Ovary (tissue), 9 donors: ENCODE data around the gene PMM2. TPM values are rescaled to one million over a fixed set of nuclear protein-coding genes. Genes with fewer than 3 reads are reported as not detected.

ENCODE experiments used
- DNase-seq, 5 donors: peaks; one replicate each; pipeline ENCODE4 v3.0.0-alpha.2; 2019 to 2020
- H3K27ac ChIP-seq, 2 donors: fragments of 200-600 bp; one replicate each; pipeline versions ENCODE4 v1.5.1 to v1.8.0; 2019 to 2022
- H3K27me3 ChIP-seq: fragments of 200-600 bp; one replicate; pipeline ENCODE4 v1.8.0; 2022
- H3K36me3 ChIP-seq: fragments of 200-600 bp; sonication (generic); one replicate; pipeline ENCODE4 v1.5.1; 2019
- H3K4me1 ChIP-seq: one replicate; pipeline ENCODE4 v1.8.1; 2013; ENCODE audit warnings: mild to moderate bottlenecking, moderate library complexity; ENCODE audit not compliant: insufficient read depth
- H3K4me3 ChIP-seq: fragments of 200-600 bp; sonication (generic); one replicate; pipeline ENCODE4 v1.5.1; 2017
- H3K9me3 ChIP-seq, 2 donors: fragments of 200-600 bp in 1 of 2; sonication (generic) in 1 of 2; one replicate each; pipeline versions ENCODE4 v1.5.1 to v1.8.1; 2013 to 2019; ENCODE audit warnings: mild to moderate bottlenecking in 1 of 2, moderate library complexity in 1 of 2
- CTCF ChIP-seq, 3 donors: fragments of 450-650 bp in 2 of 3; fragments of 200-600 bp in 1 of 3; IDR thresholded peaks; one replicate each; pipeline versions ENCODE4 v1.5.1 to v1.8.0; 2016 to 2022; ENCODE audit warnings: antibody characterized with exemption in 3 of 3, mild to moderate bottlenecking in 1 of 3
- EP300 ChIP-seq: sonication (generic); formaldehyde crosslinking; IDR thresholded peaks from one replicate; pipeline ENCODE4 v1.6.1; 2017; ENCODE audit warnings: antibody characterized with exemption
- POLR2A ChIP-seq: fragments of 450-650 bp; IDR thresholded peaks from one replicate; pipeline ENCODE4 v1.6.1; 2017; ENCODE audit warnings: antibody characterized with exemption, mild to moderate bottlenecking, moderate library complexity
- WGBS, 3 donors: extraction: QIAGEN DNeasy Blood & Tissue Kit in 1 of 3; methylation state at CpG; one replicate each; pipeline versions ENCODE4 v1.1.5 to v1.1.7; 2013 to 2017; 5-methylcytosine and 5-hydroxymethylcytosine counted together
- intact Hi-C, 4 donors: fragments of 100-400 bp; cut with DNase I; formaldehyde crosslinking; loops; one replicate each; pipeline versions ENCODE4 v1.11.0 to v1.15.1; 2022 to 2023
- polyA plus RNA-seq, 2 donors: library from polyadenylated mRNA; stranded (reverse); fragments of 200-250 nt in 1 of 2; fragments of 350-450 nt in 1 of 2; fragmentation: Illumina TruSeq in 1 of 2; extraction: RNeasy Lipid Tissue Mini Kit (QIAGEN cat#74804) in 1 of 2; gene quantifications; one replicate each; pipeline ENCODE4 v1.2.3, GENCODE V29; 2013 to 2014
- total RNA-seq, 7 donors: library from RNA; depleted of rRNA in 2 of 7; stranded (reverse); fragments of >200 nt in 2 of 7; fragmentation: NEBNext Ultra II Directional in 3 of 7; extraction: Animal tissue kit (Norgen Biotek cat#: 25700) in 3 of 7; gene quantifications; one replicate each; pipeline versions ENCODE4 v1.1.0 to v1.2.4, GENCODE V29; 2016 to 2023
- donor health status: DM: no; HTN: no; CAD: no; lungs with moderate emphysema.
- donor health status: DM: no; HTN: no; CAD: no.
- donor health status: Bipolar disorder and iron deficiency.
- donor health status: DM: yes; HTN: yes; CAD: no.
- donor health status: DM: no; HTN: no; CAD: no.
- donor health status: DM: yes; HTN: yes; CAD: no.

The PMM2 gene
- total and polyA plus RNA-seq, 9 donors: 9.6 to 38.6 (median 23.1) TPM

GRCh38 chr16:8859913-8860881, 62.6 kb downstream of the PMM2 start:
- TF ChIP-seq EP300: no peak
- no peak for TF ChIP-seq CTCF (IDR thresholded peaks at IDR 0.05)
- no peak for TF ChIP-seq POLR2A
- Histone ChIP-seq H3K9me3 (no peaks in the 10 kb centered on the region), H3K27ac (peak overlapping the region; percentile 46 to 49), H3K27me3 (no peaks in the 10 kb centered on the region), H3K36me3 (no peaks in the 10 kb centered on the region), H3K4me1 (peaks cover 26% of the 10 kb centered on the region), H3K4me3 (no peak overlapping the region)
- WGBS, 3 donors: 35 to 47% (median 37%) methylated on average over 25 of the region's 25 CpGs
- DNase-seq: peak; percentile 46 to 84 (median 71)
- intact Hi-C loops: no loop called here

GRCh38 chr16:8861563-8862308, 64.1 kb downstream of the PMM2 start:
- H3K9me3 ChIP-seq: no peaks in the 10 kb centered on the region
- TF ChIP-seq POLR2A (no peak), EP300 (no peak), CTCF (IDR thresholded peaks at IDR 0.05) (no peak)
- intact Hi-C loops: no loop called here
- H3K27ac ChIP-seq: peak overlapping the region in 1 of 2 donors; percentile 58
- peaks cover 29% of the 10 kb centered on the region for H3K4me1 ChIP-seq
- WGBS, 3 donors: 49 to 66% (median 57%) methylated on average over 14 of the region's 14 CpGs
- DNase-seq: peak in 3 of 5 donors; percentile 28 to 54 (median 54)
- H3K36me3 ChIP-seq: no peaks in the 10 kb centered on the region
- H3K27me3 ChIP-seq: no peaks in the 10 kb centered on the region
- no peak overlapping the region for H3K4me3 ChIP-seq

DNA sequence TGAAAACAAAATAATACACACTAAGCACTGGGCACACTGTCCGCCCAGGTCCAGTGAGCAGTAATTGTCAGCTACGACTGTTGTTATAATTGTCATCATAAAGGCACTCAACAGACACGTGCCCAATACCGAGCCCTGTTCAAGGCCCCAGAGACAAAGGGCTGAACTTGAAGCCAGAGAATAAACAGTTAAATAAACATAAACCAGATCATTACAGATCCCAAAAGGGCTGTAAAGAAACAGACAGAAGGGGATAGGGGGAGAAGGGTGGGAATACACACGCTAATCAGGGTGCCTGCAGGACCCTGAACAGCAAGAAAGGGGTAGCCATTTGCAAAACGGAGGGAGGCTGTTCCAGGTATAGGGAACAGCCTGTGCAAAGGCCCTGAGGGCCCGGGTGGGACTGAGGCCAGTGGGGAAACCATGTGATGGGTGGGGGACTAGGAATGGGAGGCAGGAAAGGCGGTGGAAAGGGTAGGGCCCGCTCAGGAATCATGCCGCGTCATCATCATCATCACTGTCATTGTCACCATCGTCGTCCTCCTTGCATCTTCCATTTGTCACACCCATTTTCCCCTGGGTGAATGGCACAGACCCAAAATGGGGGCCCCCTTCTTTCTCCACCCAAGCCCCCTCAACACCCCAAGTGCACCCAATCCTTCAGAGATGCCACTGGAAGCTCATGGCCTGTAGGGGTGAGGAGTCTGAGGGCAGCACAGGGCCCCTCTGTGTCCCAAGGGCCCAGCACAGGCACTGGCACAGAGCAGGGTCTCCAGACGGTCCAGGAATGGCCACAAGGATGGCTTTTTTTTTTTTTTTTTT, 64.9 kb downstream of the PMM2 start:
- 79 to 84% (median 81%) methylated on average over 14 of the region's 14 CpGs for WGBS, 3 donors
- peaks cover 29% of the 10 kb centered on the region for H3K4me1 ChIP-seq
- intact Hi-C loops: no loop called here
- peak in 1 of 5 donors; percentile 30 for DNase-seq
- no peaks in the 10 kb centered on the region for H3K9me3 ChIP-seq
- no peaks in the 10 kb centered on the region for H3K36me3 ChIP-seq
- H3K4me3 ChIP-seq: no peak overlapping the region
- H3K27me3 ChIP-seq: no peaks in the 10 kb centered on the region
- H3K27ac ChIP-seq: no peak overlapping the region
- TF ChIP-seq CTCF (IDR thresholded peaks at IDR 0.05) (no peak), POLR2A (no peak), EP300 (no peak)
